Heart right ventricle (tissue), 16 donors: ENCODE data around the gene HEPACAM. TPM values are rescaled to one million over a fixed set of nuclear protein-coding genes. Genes with fewer than 3 reads are reported as not detected.

ENCODE experiments used
- ATAC-seq, 8 donors: fragments of 200-7000 bp; cut with Tn5 transposase; one replicate each; pipeline ENCODE4 v1.9.1; 2020; ENCODE audit warnings: mild to moderate bottlenecking in 8 of 8, moderate library complexity in 8 of 8, moderate number of reproducible peaks in 1 of 8
- DNase-seq, 2 donors: peaks; one replicate each; pipeline ENCODE4 v3.0.0-alpha.2; 2020
- H3K27ac ChIP-seq, 10 donors: fragments of 200-600 bp; sonication (generic) in 2 of 10; one replicate each; pipeline versions ENCODE4 v1.5.0 to v1.8.0; 2020 to 2022; ENCODE audit warnings: mild to moderate bottlenecking in 3 of 10
- H3K27me3 ChIP-seq, 7 donors: fragments of 200-600 bp; one replicate each; pipeline ENCODE4 v1.8.0; 2021 to 2022; ENCODE audit warnings: mild to moderate bottlenecking in 2 of 7
- H3K36me3 ChIP-seq, 9 donors: fragments of 200-600 bp; sonication (generic) in 1 of 9; one replicate each; pipeline versions ENCODE4 v1.5.0 to v1.8.0; 2020 to 2022; ENCODE audit warnings: mild to moderate bottlenecking in 2 of 9
- H3K4me1 ChIP-seq, 9 donors: fragments of 200-600 bp; sonication (generic) in 1 of 9; one replicate each; pipeline versions ENCODE4 v1.5.0 to v1.8.0; 2020 to 2022; ENCODE audit warnings: mild to moderate bottlenecking in 4 of 9
- H3K4me3 ChIP-seq, 10 donors: fragments of 200-600 bp; sonication (generic) in 2 of 10; one replicate each; pipeline versions ENCODE4 v1.5.0 to v1.8.0; 2020 to 2022; ENCODE audit warnings: mild to moderate bottlenecking in 7 of 10, moderate library complexity in 2 of 10
- H3K9me3 ChIP-seq, 11 donors: fragments of 200-600 bp in 10 of 11; sonication (generic) in 2 of 11; one replicate each; pipeline versions ENCODE4 v1.5.0 to v1.8.0; 2013 to 2022; ENCODE audit warnings: mild to moderate bottlenecking in 2 of 11, control low read depth in 1 of 11, moderate library complexity in 1 of 11
- WGBS, 2 donors: extraction: QIAGEN DNeasy Blood & Tissue Kit; methylation state at CpG; one replicate each; pipeline ENCODE4 v1.1.7; 2013; ENCODE audit warnings: inconsistent platforms in 1 of 2; 5-methylcytosine and 5-hydroxymethylcytosine counted together
- intact Hi-C, 10 donors: fragments of 100-400 bp; cut with DNase I; formaldehyde crosslinking; loops; one replicate each; pipeline versions ENCODE4 v1.11.1 to v1.14.2; 2022
- polyA plus RNA-seq, 2 donors: library from polyadenylated mRNA; stranded (reverse); fragments of 200-250 nt; gene quantifications; one replicate each; pipeline ENCODE4 v1.2.3, GENCODE V29; 2013
- total RNA-seq, 10 donors: library from RNA; stranded (reverse); fragmentation: NEBNext Ultra II Directional in 3 of 10; extraction: Animal tissue kit (Norgen Biotek cat#: 25700) in 3 of 10; gene quantifications; one replicate each; pipeline versions ENCODE4 v1.2.1 to v1.2.4, GENCODE V29; 2021 to 2023
- TF ChIP-seq, protein P1 (sequence below), 9 donors: fragments of 200-600 bp; sonication (generic) in 2 of 9; IDR thresholded peaks; one replicate each; pipeline versions ENCODE4 v1.5.0 to v1.8.0; 2021 to 2022; ENCODE audit warnings: antibody characterized with exemption in 9 of 9, mild to moderate bottlenecking in 5 of 9, moderate library complexity in 1 of 9
- donor health status: Arrhythmogenic right ventricular cardiomyopathy.
- donor health status: ischemic (EF 13 %, LVEDD 7.1; RV severe dilation, severe dysfunction).
- donor health status: healthy with polysubstance abuse.
- donor health status: DM: no; HTN: yes; CAD: no.
- donor health status: DM: no; HTN: no; CAD: no.
- donor health status: ischemic (EF 25% LVEDD 6.9; RV normal size, moderate dysfunction).
- donor health status: ischemic (EF 25% LVEDD 5.7; RV mildly dilated, moderate dysfunction).
- donor health status: healthy.
- donor health status: DM: yes; HTN: yes; CAD: no.
- donor health status: Ischemic cardiomyopathy.
- donor health status: ischemic (EF 35%, LVEDD 5.7; RV mildly dilated, moderate dysfunction).
- donor health status: nonischemic (EF 11% LVEDD 7.7; RV severe dilation, severe dysfunction).
- donor health status: DM: yes; HTN: yes; CAD: no.
- donor health status: PGD.
- donor health status: ischemic (EF 29% LVEDD 5.4; RV normal size, mild dysfunction).
- donor health status: nonischemic (EF 23%, LVEDD 6.1; RV moderate dilation, normal function).

HEPACAM gene
- total and polyA plus RNA-seq, 12 donors, result 0.12 to 1.3 (median 0.35) TPM; not detected in 2

DNA sequence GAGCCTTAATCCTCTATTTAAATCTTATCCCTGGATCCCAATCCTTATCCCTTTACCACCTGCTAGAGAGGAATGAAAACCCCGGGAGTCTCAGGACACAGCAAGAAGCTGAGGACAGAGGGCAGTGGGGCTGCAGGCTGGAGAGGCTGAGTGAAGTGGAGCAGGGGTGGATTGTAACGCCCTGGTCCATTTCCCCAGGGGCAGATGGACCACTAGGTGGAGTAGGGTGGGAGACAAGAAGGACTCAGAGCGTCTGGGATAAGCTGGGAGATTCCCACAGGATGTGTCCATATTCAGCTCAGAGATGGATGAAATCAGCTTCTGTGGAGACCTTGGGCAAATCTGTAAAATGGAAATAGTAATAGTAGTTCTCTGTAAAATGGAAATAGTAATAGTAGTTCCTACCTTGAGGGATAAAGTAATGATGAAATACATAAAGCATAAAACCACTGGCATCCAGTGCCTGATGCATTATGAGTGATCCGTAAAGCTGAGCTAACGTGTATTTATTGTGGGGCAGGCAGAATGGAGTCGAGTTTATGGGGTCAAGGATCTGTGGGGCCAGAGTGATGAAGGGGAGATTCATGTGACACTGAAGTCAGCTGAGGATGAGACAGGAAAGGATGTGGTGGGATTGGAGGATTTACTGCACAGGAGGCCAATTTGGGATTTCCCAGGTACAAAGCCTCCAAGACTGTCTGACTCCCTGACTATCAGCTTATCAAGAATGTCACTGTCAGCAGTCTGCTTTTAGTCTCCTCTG lies 36.3 kb downstream of the HEPACAM start:
- Histone ChIP-seq H3K4me3 (no peak overlapping the region), H3K4me1 (peaks cover 11 to 64% (median 46%) of the 10 kb centered on the region in 9 donors), H3K27me3 (peaks cover 0 to 19% (median 0%) of the 10 kb centered on the region in 7 donors), H3K36me3 (peaks cover 0 to 12% (median 0%) of the 10 kb centered on the region in 9 donors), H3K9me3 (no peaks in the 10 kb centered on the region), H3K27ac (peak overlapping the region; percentile 82 to 95 (median 88))
- intact Hi-C loops, result loop anchor here in 1 of 10 donors (2.0 kb wide), 2 partner anchors 21 to 23 kb away; no protein-coding TSS in a partner anchor
- WGBS, 2 donors, result 52 to 54% methylated on average over 6 of the region's 6 CpGs
- ATAC-seq (no peak), DNase-seq (no peak)
- TF ChIP-seq, protein P1, sequence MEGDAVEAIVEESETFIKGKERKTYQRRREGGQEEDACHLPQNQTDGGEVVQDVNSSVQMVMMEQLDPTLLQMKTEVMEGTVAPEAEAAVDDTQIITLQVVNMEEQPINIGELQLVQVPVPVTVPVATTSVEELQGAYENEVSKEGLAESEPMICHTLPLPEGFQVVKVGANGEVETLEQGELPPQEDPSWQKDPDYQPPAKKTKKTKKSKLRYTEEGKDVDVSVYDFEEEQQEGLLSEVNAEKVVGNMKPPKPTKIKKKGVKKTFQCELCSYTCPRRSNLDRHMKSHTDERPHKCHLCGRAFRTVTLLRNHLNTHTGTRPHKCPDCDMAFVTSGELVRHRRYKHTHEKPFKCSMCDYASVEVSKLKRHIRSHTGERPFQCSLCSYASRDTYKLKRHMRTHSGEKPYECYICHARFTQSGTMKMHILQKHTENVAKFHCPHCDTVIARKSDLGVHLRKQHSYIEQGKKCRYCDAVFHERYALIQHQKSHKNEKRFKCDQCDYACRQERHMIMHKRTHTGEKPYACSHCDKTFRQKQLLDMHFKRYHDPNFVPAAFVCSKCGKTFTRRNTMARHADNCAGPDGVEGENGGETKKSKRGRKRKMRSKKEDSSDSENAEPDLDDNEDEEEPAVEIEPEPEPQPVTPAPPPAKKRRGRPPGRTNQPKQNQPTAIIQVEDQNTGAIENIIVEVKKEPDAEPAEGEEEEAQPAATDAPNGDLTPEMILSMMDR (IDR thresholded peaks at IDR 0.05), result peak in 2 of 9 donors; percentile 8 to 10

DNA sequence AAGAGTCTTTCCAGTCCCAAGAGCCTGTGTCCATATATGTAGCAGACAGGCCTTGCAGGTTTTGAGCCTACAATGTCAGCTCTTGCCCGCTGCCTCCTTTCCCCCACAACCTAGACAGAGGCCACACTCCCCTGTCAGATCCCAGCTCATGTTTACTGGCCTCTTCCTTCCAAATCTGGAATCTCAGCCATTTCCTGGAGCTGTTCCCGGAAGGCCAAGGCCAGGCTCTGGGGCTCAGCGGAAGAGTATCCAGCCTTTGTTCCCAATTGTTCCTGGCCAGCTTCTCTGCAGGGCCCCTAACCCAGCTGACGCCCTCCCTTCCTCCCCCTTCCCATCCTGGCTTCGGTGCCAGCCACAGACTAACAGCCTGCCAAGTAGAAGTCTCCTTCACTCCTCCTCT lies 37.1 kb downstream of the HEPACAM start:
- Histone ChIP-seq H3K4me3 (peak overlapping the region in 4 of 10 donors; percentile 55 to 65 (median 60)), H3K4me1 (peaks cover 11 to 72% (median 53%) of the 10 kb centered on the region in 9 donors), H3K9me3 (no peaks in the 10 kb centered on the region), H3K36me3 (peaks cover 0 to 20% (median 0%) of the 10 kb centered on the region in 9 donors), H3K27me3 (peaks cover 0 to 19% (median 0%) of the 10 kb centered on the region in 7 donors), H3K27ac (peak overlapping the region; percentile 82 to 95 (median 88))
- intact Hi-C loops, result loop anchor here in 1 of 10 donors (2.0 kb wide), 2 partner anchors 22 kb away; no protein-coding TSS in a partner anchor
- peak; percentile 59 to 73 for DNase-seq
- peak; percentile 55 to 80 (median 64) for ATAC-seq
- WGBS, 2 donors, result 25 to 30% methylated on average over 5 of the region's 5 CpGs
- TF ChIP-seq, protein P1 (IDR thresholded peaks at IDR 0.05), result no peak

DNA sequence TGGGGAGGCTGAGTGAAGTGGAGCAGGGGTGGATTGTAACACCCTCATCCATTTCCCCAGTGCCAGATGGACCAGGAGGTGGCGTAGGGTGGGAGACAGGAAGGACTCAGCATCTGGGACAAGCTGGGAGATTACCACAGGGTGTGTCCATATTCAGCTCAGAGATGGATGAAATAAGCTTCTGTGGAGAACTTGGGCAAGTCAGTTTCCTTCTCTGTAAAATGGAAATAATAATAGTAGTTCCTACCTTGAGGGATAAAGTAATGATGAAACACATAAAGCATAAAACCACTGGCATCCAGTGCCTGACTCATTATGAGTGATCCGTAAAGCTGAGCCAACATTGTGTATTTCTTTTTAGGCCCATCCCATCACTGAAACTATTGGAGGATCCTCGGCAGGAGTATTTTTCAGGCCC lies 37.6 kb downstream of the HEPACAM start:
- 36 to 57% methylated on average over 3 of the region's 3 CpGs for WGBS, 2 donors
- H3K36me3 ChIP-seq, result peaks cover 0 to 25% (median 0%) of the 10 kb centered on the region in 9 donors
- ATAC-seq (peak; percentile 27 to 59 (median 44)), DNase-seq (no peak)
- H3K4me1 ChIP-seq, result peaks cover 11 to 77% (median 53%) of the 10 kb centered on the region in 9 donors
- intact Hi-C loops, result loop anchor here in 1 of 10 donors (2.0 kb wide), 2 partner anchors 21 to 23 kb away; no protein-coding TSS in a partner anchor
- peaks cover 0 to 19% (median 0%) of the 10 kb centered on the region in 7 donors for H3K27me3 ChIP-seq
- peak overlapping the region; percentile 82 to 95 (median 88) for H3K27ac ChIP-seq
- H3K4me3 ChIP-seq, result peak overlapping the region in 5 of 10 donors; percentile 55 to 65 (median 60)
- H3K9me3 ChIP-seq, result no peaks in the 10 kb centered on the region
- TF ChIP-seq, protein P1 (IDR thresholded peaks at IDR 0.05), result peak in 2 of 9 donors; percentile 13 to 24

DNA sequence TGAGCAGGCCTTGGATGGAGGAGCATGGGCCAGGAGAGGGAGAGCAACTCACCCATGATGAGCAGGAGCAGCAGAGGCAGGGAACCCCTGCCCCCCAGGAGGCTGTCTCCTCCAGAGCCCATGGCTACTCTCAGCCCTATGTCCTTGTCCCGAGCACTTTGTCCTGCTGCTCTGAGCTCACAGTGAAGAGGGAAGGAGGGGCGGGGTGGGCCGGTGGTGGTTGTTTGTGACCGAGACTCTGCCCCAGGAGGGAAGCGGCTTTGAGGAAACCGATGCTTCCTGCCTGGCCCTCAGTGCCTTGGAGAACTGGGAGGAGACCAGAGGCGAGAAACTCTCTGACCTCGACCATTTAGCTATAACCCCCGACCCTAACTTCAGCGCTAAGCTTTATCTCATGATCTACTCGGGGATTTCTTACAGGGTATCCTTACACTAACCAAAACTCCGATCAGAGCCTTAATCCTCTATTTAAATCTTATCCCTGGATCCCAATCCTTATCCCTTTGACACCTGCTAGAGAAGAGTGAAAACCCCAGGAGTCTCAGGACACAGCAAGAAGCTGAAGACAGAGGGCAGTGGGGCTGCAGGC lies 38.1 kb downstream of the HEPACAM start, which contains the start of gene ROBO4:
Gene ROBO4 (minus strand): TSS at position 192 of the 589 bp plus-strand sequence. CDS start 70 bp downstream, at position 122.
- TF ChIP-seq, protein P1 (IDR thresholded peaks at IDR 0.05), result no peak
- ATAC-seq, result peak; percentile 50 to 85 (median 74)
- intact Hi-C loops, result loop anchor here in 1 of 10 donors (2.0 kb wide), 2 partner anchors 21 to 23 kb away; no protein-coding TSS in a partner anchor
- no peaks in the 10 kb centered on the region for H3K9me3 ChIP-seq
- 27 to 36% methylated on average over 12 of the region's 12 CpGs for WGBS, 2 donors
- peaks cover 0 to 19% (median 0%) of the 10 kb centered on the region in 7 donors for H3K27me3 ChIP-seq
- H3K27ac ChIP-seq, result peak within 1 kb of the TSS; percentile 82 to 95 (median 88)
- peaks cover 13 to 82% (median 55%) of the 10 kb centered on the region in 9 donors for H3K4me1 ChIP-seq
- H3K36me3 ChIP-seq, result peaks cover 0 to 30% (median 0%) of the 10 kb centered on the region in 9 donors
- DNase-seq, result peak; percentile 71 to 83
- H3K4me3 ChIP-seq, result peak within 1 kb of the TSS; percentile 44 to 65 (median 55)
